ENCODE results near the gene USP21. TPM values are rescaled to one million over a fixed set of nuclear protein-coding genes. Genes with fewer than 3 reads are reported as not detected.

USP21 gene
- total and polyA plus RNA-seq, 9 of the 15 experiments (the other 6 are each of a cell fraction or from before 2014, with no cell fraction given): 4.9 to 52.4 (median 21.6) TPM

DNA sequence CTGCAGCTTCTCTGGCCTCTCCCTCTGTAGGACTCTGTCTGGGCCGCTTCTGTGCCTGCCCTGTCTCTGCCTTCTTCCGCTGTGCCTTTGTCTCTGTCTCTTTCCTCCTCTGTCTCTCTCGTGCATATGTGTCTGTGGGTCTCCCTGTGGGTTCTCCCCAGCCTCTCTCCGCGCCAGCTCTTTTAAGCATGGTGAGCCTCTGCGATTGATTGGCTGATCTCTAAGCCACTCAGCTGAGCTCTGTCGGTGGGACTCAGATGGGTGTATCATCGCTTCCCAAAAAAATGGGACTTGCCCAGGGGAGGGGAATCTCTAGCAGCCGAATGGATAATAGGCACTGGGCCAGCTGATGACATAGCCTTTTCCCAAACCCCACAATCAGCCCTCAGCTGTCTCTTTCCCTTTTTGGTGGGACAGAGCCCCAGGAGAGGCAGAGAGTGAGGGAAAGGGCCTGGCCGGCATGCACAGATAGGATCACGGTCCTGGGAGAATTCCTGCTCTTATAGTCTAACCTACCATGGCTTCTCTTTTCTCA, 39.7 kb downstream of the USP21 start, which contains the start of gene ADAMTS4 (continued):
- TF ChIP-seq NR2C1 (IDR thresholded peaks at IDR 0.05) (peak; percentile 27; the same call in 1 of the 2 replicates), NR2C1 (tag; IDR thresholded peaks at IDR 0.05) (no peak), YY1 (IDR thresholded peaks at IDR 0.05; ENCODE audit: borderline replicate concordance in 1 of 3, control insufficient read depth in 1 of 3, extremely low read depth in 1 of 3, insufficient read depth in 3 of 3, insufficient read length in 1 of 3, insufficient replicate concordance in 2 of 3, low read depth in 1 of 3, low read length in 2 of 3) (peak in 1 of 3 experiments; percentile 0), EGR1 (conservative IDR thresholded peaks at IDR 0.05) (no peak), TBP (optimal IDR thresholded peaks at IDR 0.05; ENCODE audit: low read depth, low read length) (peak; percentile 58), NR2C2 (CRISPR knock-in tag; IDR thresholded peaks at IDR 0.05) (no peak), NR2C2 (tag; IDR thresholded peaks at IDR 0.05) (no peak), ZNF384 (IDR thresholded peaks at IDR 0.05; ENCODE audit: low read depth, low read length) (no peak), TCF7 (IDR thresholded peaks at IDR 0.05; ENCODE audit: borderline replicate concordance) (no peak), ZNF584 (CRISPR knock-in tag; IDR thresholded peaks at IDR 0.05; ENCODE audit: low read depth) (no peak), KDM4B (IDR thresholded peaks at IDR 0.05; ENCODE audit: borderline replicate concordance in 2 of 2, low read depth in 1 of 2) (no peak), SAFB2 (IDR thresholded peaks at IDR 0.05; ENCODE audit: borderline replicate concordance, low read depth, low read length, severe bottlenecking) (no peak), FUS (optimal IDR thresholded peaks at IDR 0.05; ENCODE audit: low read depth, low read length) (no peak), DACH1 (IDR thresholded peaks at IDR 0.05; ENCODE audit: partially characterized antibody) (no peak), HNRNPUL1 (IDR thresholded peaks at IDR 0.05; ENCODE audit: low read length) (no peak), CSDE1 (IDR thresholded peaks at IDR 0.05) (no peak)
- TF ChIP-seq, protein P1, sequence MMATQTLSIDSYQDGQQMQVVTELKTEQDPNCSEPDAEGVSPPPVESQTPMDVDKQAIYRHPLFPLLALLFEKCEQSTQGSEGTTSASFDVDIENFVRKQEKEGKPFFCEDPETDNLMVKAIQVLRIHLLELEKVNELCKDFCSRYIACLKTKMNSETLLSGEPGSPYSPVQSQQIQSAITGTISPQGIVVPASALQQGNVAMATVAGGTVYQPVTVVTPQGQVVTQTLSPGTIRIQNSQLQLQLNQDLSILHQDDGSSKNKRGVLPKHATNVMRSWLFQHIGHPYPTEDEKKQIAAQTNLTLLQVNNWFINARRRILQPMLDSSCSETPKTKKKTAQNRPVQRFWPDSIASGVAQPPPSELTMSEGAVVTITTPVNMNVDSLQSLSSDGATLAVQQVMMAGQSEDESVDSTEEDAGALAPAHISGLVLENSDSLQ (IDR thresholded peaks at IDR 0.05): peak; percentile 94
- TF ChIP-seq, protein P2, sequence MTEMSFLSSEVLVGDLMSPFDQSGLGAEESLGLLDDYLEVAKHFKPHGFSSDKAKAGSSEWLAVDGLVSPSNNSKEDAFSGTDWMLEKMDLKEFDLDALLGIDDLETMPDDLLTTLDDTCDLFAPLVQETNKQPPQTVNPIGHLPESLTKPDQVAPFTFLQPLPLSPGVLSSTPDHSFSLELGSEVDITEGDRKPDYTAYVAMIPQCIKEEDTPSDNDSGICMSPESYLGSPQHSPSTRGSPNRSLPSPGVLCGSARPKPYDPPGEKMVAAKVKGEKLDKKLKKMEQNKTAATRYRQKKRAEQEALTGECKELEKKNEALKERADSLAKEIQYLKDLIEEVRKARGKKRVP (CRISPR knock-in tag; IDR thresholded peaks at IDR 0.05): no peak
- TF ChIP-seq, protein P3, sequence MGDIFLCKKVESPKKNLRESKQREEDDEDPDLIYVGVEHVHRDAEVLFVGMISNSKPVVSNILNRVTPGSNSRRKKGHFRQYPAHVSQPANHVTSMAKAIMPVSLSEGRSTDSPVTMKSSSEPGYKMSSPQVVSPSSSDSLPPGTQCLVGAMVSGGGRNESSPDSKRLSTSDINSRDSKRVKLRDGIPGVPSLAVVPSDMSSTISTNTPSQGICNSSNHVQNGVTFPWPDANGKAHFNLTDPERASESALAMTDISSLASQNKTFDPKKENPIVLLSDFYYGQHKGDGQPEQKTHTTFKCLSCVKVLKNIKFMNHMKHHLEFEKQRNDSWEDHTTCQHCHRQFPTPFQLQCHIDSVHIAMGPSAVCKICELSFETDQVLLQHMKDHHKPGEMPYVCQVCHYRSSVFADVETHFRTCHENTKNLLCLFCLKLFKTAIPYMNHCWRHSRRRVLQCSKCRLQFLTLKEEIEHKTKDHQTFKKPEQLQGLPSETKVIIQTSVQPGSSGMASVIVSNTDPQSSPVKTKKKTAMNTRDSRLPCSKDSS (IDR thresholded peaks at IDR 0.05; ENCODE audit: low read depth, partially characterized antibody): no peak
- TF ChIP-seq, protein P4, sequence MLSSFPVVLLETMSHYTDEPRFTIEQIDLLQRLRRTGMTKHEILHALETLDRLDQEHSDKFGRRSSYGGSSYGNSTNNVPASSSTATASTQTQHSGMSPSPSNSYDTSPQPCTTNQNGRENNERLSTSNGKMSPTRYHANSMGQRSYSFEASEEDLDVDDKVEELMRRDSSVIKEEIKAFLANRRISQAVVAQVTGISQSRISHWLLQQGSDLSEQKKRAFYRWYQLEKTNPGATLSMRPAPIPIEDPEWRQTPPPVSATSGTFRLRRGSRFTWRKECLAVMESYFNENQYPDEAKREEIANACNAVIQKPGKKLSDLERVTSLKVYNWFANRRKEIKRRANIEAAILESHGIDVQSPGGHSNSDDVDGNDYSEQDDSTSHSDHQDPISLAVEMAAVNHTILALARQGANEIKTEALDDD (IDR thresholded peaks at IDR 0.05): no peak
- TF ChIP-seq, protein P5, sequence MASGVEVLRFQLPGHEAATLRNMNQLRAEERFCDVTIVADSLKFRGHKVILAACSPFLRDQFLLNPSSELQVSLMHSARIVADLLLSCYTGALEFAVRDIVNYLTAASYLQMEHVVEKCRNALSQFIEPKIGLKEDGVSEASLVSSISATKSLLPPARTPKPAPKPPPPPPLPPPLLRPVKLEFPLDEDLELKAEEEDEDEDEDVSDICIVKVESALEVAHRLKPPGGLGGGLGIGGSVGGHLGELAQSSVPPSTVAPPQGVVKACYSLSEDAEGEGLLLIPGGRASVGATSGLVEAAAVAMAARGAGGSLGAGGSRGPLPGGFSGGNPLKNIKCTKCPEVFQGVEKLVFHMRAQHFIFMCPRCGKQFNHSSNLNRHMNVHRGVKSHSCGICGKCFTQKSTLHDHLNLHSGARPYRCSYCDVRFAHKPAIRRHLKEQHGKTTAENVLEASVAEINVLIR (CRISPR knock-in tag; IDR thresholded peaks at IDR 0.05): no peak
- TF ChIP-seq, protein P6, sequence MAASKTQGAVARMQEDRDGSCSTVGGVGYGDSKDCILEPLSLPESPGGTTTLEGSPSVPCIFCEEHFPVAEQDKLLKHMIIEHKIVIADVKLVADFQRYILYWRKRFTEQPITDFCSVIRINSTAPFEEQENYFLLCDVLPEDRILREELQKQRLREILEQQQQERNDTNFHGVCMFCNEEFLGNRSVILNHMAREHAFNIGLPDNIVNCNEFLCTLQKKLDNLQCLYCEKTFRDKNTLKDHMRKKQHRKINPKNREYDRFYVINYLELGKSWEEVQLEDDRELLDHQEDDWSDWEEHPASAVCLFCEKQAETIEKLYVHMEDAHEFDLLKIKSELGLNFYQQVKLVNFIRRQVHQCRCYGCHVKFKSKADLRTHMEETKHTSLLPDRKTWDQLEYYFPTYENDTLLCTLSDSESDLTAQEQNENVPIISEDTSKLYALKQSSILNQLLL (CRISPR knock-in tag; IDR thresholded peaks at IDR 0.05; ENCODE audit: borderline replicate concordance): no peak
